ENCODE results near the gene INHBB.

GRCh38 chr2:120353931-120354330 lies 8.0 kb downstream of the INHBB start:
- TF ChIP-seq CTCF (IDR thresholded peaks at IDR 0.05; ENCODE audit: insufficient read depth, low read length) (no peak), GABPA (IDR thresholded peaks at IDR 0.05; ENCODE audit: low read depth) (no peak)
